ENCODE data around the gene PTPN5. TPM values are rescaled to one million over a fixed set of nuclear protein-coding genes. Genes with fewer than 3 reads are reported as not detected.
"Not testable (repeated sequence)": the region's sequence is repeated elsewhere in the genome, so short reads cannot be mapped to it uniquely, and the experiment has no call there.

PTPN5 gene
- polyA plus RNA-seq, 3 donors = not detected

- Mint-ChIP-seq H3K27ac (no peak overlapping the region), H3K4me3 (no peak overlapping the region), H3K4me1 (no peaks in the 10 kb centered on the region), H3K36me3 (no peaks in the 10 kb centered on the region), H3K27me3 (ENCODE audit: low read depth in 3 of 3) (peaks cover 3 to 4% (median 3%) of the 10 kb centered on the region in 3 donors), H3K9me3 (no peaks in the 10 kb centered on the region)
- intact Hi-C loops (cut with micrococcal nuclease) = no loop called here
- Histone ChIP-seq H3K27me3 (ENCODE audit: control insufficient read depth in 2 of 2, insufficient read depth in 2 of 2, low read length in 2 of 2) (no peaks in the 10 kb centered on the region), H3K9me3 (replicated peaks in 1 of 2; ENCODE audit: control insufficient read depth in 1 of 2, insufficient read depth in 1 of 2, low read length in 2 of 2) (no peaks in the 10 kb centered on the region), H3K36me3 (replicated peaks in 1 of 2; ENCODE audit: control insufficient read depth in 1 of 2, insufficient read depth in 2 of 2, low read length in 2 of 2) (no peaks in the 10 kb centered on the region), H4K20me1 (ENCODE audit: insufficient read depth, low read length) (no peaks in the 10 kb centered on the region), H3K27ac (ENCODE audit: low read depth in 1 of 2, low read length in 2 of 2) (no peak overlapping the region), H3K4me3 (replicated peaks in 1 of 3; ENCODE audit: low read depth in 2 of 3, low read length in 3 of 3) (no peak overlapping the region), H3K4me1 (ENCODE audit: control insufficient read depth in 1 of 2, insufficient read depth in 2 of 2, low read length in 2 of 2) (no peaks in the 10 kb centered on the region), H3K4me2 (replicated peaks; ENCODE audit: extremely low read depth, low read length, poor library complexity, severe bottlenecking) (no peak overlapping the region), H3K79me2 (ENCODE audit: insufficient read depth, low read length) (no peaks in the 10 kb centered on the region), H3K9ac (ENCODE audit: insufficient read depth, low read length, poor library complexity, severe bottlenecking) (no peak overlapping the region), H2AFZ (ENCODE audit: insufficient read depth, low read depth, low read length, poor library complexity, severe bottlenecking) (no peak overlapping the region)
- no peak for TF ChIP-seq CTCF (IDR thresholded peaks at IDR 0.05)
- WGBS (ENCODE audit: insufficient coverage) = 60% methylated on average over 1 of the region's 1 CpG
- no peak for DNase-seq
These were observed 107.3 kb downstream of the PTPN5 start for GRCh38 chr11:18684267-18684666.

GRCh38 chr11:18682466-18682865 lies 109.1 kb downstream of the PTPN5 start:
- H3K79me2 ChIP-seq (ENCODE audit: insufficient read depth, low read length) = no peaks in the 10 kb centered on the region
- no peaks in the 10 kb centered on the region for H3K9me3 Mint-ChIP-seq
- H3K27me3 ChIP-seq (ENCODE audit: control insufficient read depth in 2 of 2, insufficient read depth in 2 of 2, low read length in 2 of 2) = no peaks in the 10 kb centered on the region
- no peak overlapping the region for H3K4me3 ChIP-seq (replicated peaks in 1 of 3; ENCODE audit: low read depth in 2 of 3, low read length in 3 of 3)
- no peaks in the 10 kb centered on the region for H3K4me1 Mint-ChIP-seq
- TF ChIP-seq CTCF (IDR thresholded peaks at IDR 0.05) = no peak
- H3K9me3 ChIP-seq (replicated peaks in 1 of 2; ENCODE audit: control insufficient read depth in 1 of 2, insufficient read depth in 1 of 2, low read length in 2 of 2) = no peaks in the 10 kb centered on the region
- intact Hi-C loops (cut with micrococcal nuclease) = no loop called here
- no peaks in the 10 kb centered on the region for H3K4me1 ChIP-seq (ENCODE audit: control insufficient read depth in 1 of 2, insufficient read depth in 2 of 2, low read length in 2 of 2)
- H3K36me3 ChIP-seq (replicated peaks in 1 of 2; ENCODE audit: control insufficient read depth in 1 of 2, insufficient read depth in 2 of 2, low read length in 2 of 2) = no peaks in the 10 kb centered on the region
- DNase-seq = no peak
- H3K4me3 Mint-ChIP-seq = no peak overlapping the region
- H3K27me3 Mint-ChIP-seq (ENCODE audit: low read depth in 3 of 3) = peaks cover 3 to 8% (median 4%) of the 10 kb centered on the region in 3 donors
- H3K27ac ChIP-seq (ENCODE audit: low read depth in 1 of 2, low read length in 2 of 2) = no peak overlapping the region
- no peak overlapping the region for H2AFZ ChIP-seq (ENCODE audit: insufficient read depth, low read depth, low read length, poor library complexity, severe bottlenecking)
- 100% methylated on average over 2 of the region's 3 CpGs for WGBS (ENCODE audit: insufficient coverage)
- H3K27ac Mint-ChIP-seq = no peak overlapping the region
- H3K9ac ChIP-seq (ENCODE audit: insufficient read depth, low read length, poor library complexity, severe bottlenecking) = no peak overlapping the region
- no peak overlapping the region for H3K4me2 ChIP-seq (replicated peaks; ENCODE audit: extremely low read depth, low read length, poor library complexity, severe bottlenecking)
- H4K20me1 ChIP-seq (ENCODE audit: insufficient read depth, low read length) = no peaks in the 10 kb centered on the region
- no peaks in the 10 kb centered on the region for H3K36me3 Mint-ChIP-seq

- H3K27ac ChIP-seq (ENCODE audit: low read depth in 1 of 2, low read length in 2 of 2); H3K79me2 ChIP-seq (ENCODE audit: insufficient read depth, low read length); H3K9ac ChIP-seq (ENCODE audit: insufficient read depth, low read length, poor library complexity, severe bottlenecking); H3K27me3 ChIP-seq (ENCODE audit: control insufficient read depth in 2 of 2, insufficient read depth in 2 of 2, low read length in 2 of 2); H4K20me1 ChIP-seq (ENCODE audit: insufficient read depth, low read length); H3K4me2 ChIP-seq (replicated peaks; ENCODE audit: extremely low read depth, low read length, poor library complexity, severe bottlenecking); H3K27ac Mint-ChIP-seq; H3K36me3 Mint-ChIP-seq; H3K4me3 ChIP-seq (replicated peaks in 1 of 3; ENCODE audit: low read depth in 2 of 3, low read length in 3 of 3); H3K4me1 Mint-ChIP-seq; H3K9me3 Mint-ChIP-seq; intact Hi-C loops (cut with micrococcal nuclease); H3K4me3 Mint-ChIP-seq; H3K27me3 Mint-ChIP-seq (ENCODE audit: low read depth in 3 of 3); H2AFZ ChIP-seq (ENCODE audit: insufficient read depth, low read depth, low read length, poor library complexity, severe bottlenecking); H3K4me1 ChIP-seq (ENCODE audit: control insufficient read depth in 1 of 2, insufficient read depth in 2 of 2, low read length in 2 of 2); H3K9me3 ChIP-seq (replicated peaks in 1 of 2; ENCODE audit: control insufficient read depth in 1 of 2, insufficient read depth in 1 of 2, low read length in 2 of 2); DNase-seq; H3K36me3 ChIP-seq (replicated peaks in 1 of 2; ENCODE audit: control insufficient read depth in 1 of 2, insufficient read depth in 2 of 2, low read length in 2 of 2): not testable (repeated sequence)
- WGBS (ENCODE audit: insufficient coverage) = 100% methylated on average over 1 of the region's 1 CpG
These were observed 109.6 kb downstream of the PTPN5 start for GRCh38 chr11:18681949-18682348.
